ENCODE results near the gene VAV1.
"Not testable (repeated sequence)": the region's sequence is repeated elsewhere in the genome, so short reads cannot be mapped to it uniquely, and the experiment has no call there.

Gene VAV1

DNA sequence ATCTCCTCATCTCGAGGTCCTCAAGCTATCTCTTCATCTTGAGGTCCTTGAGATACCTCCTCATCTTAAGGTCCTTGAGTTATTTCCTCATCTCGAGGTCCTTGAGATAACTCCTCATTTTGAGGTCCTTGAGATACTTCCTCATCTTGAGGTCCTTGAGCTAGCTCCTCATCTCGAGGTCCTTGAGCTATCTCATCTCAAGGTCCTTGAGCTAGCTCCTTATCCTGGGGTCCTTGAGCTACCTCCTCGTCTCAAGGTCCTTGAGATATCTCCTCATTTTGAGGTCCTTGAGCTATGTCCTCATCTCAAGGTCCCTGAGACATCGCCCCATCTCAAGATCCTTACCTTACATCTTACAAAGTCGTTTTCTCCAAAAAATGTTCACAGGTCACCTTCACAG is 18.7 kb downstream of the VAV1 start:
- DNase-seq = no peak

DNA sequence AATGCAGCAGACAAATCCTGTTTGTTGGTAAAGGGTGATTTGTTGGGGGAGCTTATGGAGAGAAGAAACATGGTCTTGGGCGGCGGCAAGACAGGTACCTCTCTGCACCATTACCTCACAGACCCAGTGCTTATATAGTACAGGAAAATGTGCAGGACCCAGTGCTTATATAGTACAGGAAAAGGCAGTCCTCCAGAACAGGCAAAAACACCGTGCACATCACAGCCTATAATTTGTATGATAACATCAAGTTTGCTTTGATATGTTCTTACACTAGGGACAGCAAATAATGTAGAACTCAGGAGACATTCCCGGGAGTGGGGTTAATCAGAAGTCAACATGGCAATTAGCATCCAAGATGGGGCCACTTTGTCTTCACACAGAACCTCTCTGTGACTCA is 20.9 kb downstream of the VAV1 start:
- DNase-seq = no peak

DNA sequence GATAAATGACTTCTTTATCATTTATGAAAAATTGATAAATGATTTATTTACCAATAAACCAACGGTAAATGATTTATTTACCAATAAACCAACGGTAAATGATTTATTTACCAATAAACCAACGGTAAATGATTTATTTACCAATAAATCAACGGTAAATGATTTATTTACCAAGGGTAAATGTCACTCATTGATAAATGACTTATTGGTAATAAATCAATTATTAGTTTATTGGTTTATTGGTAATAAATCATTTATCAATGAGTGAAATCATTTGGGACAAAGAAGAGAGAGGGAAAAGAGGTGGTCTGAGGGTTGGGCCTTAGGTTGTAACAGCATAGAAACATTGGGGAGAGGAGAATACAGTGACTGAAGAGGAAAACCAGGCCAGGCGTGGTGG is 21.5 kb downstream of the VAV1 start:
- no peak for DNase-seq

DNA sequence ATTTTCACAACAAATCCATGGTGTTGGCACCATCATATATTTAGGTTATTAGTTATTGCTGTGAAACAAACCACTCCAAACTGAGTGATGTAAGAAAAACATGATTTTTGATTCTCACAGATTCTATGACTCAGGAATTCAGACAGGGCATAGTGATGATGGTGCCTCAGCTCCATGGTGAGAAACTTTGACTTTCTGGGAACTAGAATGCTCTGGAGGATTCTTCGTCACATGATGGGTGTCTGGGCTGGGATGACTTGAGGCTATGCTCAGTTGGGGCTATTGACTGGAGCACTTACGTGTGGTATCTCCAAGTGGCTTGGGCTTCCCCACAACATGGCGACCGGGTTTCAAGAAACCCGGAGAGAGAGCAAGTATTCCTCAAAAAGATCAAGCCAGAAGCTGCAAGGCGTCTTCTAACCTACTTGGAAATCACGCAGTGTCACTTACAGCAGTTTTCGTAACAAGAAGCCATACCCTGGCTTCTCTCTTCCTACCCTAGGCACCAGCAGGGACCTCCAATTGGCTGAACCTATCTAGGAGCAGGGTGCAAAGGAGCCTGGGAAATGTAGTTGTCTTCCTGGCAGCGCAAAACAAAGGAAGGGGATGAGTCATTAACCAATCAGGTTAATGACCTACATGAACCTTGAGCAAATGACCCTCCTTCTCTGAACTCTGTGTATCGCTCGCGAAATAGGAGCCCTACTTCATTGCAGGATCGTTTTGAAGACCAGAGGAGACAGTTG is 22.4 kb downstream of the VAV1 start:
- no peak for DNase-seq

DNA sequence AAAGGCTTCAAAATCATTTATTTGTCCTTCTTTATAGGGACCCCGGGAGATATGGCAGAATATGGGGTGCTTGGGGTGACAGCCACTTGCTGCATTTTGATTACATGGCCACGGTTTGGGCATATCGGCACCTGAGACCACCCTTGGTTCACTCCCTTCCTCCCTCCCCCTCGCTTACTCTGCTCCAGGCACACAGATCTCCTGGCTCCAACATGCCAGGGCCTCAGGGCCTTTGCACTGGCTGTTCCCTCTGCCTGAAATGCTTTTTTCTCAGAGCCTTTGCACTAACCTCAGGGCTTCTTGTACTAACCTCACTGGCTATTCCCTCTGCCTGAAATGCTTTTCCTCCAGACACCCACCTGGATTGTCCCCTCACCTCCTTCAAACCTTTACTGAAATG is 23.8 kb downstream of the VAV1 start:
- DNase-seq = no peak

DNA sequence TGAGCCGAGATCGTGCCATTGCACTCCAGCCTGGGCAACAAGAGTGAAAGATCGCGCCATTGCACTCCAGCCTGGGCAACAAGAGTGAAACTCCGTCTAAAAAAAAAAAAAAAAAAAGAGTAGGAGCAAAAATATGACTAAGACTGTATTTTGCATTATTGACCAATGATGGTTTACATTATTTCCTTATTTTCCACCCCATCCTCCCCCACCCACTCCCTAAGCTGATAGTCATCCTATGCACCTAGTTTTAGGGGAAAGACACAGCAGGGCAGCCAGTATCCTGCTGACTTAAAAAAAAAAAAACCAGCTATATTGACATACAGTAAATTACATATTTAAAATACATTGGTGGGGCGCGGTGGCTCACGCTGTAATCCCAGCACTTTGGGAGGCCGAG is 25.1 kb downstream of the VAV1 start:
- DNase-seq = no peak

DNA sequence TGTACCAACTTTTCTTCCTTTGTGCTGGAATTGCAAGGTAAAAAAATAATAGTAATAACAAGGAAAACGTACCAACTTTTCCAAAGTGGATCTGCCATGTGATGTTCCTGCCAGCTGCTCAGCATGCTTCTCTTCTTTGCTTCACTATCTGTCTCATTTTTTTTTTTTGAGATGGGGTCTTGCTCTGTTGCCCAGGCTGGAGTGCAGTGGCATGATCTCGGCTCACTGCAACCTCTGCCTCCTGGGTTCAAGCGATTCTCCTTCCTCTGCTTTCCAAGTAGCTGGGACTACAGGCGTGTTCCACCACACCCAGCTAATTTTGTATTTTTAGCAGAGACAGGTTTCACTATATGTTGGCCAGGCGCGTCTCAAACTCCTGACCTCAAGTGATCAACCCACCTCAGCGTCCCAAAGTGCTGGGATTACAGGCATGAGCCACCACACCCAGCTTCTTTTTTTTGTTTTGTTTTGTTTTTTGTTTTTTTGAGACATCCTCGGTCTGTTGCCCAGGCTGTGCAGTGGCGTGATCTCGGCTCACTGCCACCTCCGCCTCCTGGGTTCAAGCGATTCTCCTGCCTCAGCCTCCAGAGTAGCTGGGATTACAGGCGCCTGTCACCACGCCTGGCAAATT is 27.8 kb downstream of the VAV1 start:
- DNase-seq = not testable (repeated sequence)

DNA sequence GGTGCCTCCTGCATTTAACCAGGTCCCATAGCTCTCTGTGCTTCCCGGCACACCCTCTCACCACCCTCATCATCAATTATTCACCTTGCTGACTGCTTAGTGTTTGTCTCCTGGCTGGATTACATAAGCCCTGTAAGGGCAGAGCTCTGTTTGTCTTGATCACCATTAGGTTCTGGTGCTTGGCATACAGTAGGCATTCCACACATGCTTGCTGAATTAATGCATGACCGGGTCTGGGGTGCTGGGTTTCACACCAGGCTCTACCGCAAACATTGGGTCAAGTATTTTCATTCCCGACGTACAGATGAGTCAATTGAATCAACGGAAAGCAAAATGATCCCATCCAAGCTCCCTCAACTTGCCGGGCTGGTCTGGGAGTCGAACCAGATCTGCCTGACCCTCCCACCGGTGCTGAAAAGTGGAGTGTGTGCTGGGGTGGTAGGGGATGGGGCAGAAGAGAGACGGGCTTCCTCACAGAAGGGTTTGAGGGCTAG is 28.5 kb downstream of the VAV1 start:
- DNase-seq = no peak

DNA sequence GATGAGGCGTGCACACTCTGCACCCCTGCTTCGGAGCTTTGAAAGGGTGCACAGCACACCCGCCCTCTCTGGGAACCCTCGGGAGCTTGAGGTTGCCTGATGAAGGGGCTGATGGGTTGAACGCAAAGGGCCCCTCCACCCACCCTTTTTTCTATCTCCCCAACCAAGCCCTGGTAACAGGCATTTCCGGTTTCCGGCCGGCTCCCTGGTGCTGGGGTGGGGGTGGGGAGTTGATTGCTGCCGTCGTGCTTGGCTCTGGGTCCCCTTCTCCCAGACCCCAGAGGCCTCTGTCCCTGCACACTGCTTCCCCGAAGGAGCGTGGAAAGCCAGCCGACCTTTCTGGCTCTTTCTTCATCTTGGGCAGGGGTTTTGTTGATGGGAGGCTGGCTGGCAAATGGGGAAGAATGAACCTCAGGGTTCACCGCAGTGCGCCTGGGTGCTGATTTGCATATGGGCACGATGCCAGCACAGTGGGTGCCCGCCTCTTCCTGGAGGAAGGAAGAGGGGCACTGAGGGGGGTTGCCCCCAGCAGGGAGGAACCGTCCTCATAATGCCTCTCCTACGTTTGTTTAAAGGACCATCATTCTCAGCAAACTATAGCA is 29.1 kb downstream of the VAV1 start:
- DNase-seq = peak; percentile 73

DNA sequence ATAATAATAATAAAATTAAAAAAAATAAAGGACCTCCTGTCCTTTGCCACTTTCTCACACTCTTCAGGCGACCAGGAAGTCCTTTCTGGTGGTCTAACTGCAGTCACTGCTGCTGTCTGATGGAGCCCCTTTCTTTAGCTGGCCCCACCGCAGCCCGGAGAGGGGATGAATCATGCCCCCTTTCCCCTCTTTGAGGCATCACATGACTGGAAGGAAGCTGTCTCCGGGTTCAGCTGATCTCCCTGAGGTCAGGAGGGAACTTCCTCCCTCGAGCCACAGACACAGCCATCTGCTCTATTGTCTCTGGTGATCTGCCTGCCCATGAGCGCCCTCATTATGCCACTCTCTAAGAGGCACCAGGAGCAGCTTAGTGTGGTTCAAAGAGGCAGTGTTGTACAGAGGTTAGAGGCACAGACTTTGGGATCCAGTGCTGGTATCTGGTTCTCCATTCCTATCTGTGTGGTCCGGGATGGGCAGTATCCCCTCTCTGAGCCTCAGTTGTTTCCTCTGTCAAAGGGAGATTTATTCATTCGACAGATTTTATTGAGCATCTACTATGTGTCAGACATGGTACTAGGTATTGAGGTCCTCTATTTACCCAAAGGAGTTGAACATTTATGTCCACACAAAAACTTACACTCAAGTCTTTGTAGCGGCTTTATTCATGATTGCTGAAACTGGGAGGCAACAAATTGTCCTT is 30.0 kb downstream of the VAV1 start:
- peak; percentile 71 for DNase-seq

DNA sequence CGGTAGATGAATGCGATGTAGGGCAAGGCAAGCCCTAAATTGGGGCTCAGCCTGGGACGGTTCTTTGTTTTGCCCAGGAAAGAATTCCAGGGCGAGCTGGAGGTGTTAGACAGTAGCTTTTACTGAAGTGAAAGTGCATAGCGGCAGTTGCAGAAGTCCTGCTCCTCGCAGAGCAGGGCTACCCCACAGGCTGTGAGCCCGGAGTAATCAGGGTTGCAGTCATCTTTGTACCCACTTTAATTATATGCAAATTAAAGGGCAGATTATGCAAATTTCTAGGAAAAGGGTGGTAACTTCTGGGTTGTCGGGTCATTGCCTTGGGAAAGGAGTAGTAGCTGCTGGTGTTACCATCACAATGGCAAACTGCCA is 30.5 kb downstream of the VAV1 start:
- peak; percentile 35 for DNase-seq

DNA sequence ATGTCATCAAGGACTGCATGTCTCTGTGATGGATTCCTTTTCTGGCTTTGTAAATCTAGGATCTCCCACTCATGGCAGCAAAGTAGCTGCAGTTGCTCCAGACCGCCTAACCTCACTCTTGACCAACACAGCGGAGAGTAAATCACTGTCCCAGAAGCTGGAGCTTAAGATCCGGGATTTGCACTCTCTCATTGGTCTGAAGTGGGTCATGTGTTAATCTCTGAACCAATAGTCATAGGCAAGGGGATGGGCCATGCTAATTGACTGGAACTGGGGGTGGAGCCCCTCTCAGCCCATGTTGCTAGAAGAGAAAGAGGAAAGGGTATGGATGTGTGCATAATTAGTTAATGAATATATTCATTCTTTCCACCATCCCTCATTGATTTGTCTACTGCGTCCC is 34.0 kb downstream of the VAV1 start:
- no peak for DNase-seq

DNA sequence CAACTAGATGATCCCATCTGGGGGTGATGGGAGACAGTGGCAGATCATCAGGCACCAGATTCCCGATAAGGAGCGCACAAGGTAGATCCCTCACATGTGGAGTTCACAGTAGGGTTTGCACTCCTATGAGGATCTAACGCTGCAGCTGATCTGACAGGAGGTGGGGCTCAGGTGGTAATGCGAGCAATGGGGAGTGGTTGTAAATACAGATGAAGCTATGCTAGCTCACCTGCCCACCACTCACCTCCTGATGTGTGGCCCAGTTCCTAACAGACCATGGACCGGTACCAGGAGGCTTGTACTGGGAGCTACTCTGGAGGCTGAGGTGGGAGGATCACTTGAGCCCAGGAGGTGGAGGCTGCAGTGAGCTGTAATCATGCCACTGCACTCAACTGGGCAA is 34.8 kb downstream of the VAV1 start:
- DNase-seq = no peak

DNA sequence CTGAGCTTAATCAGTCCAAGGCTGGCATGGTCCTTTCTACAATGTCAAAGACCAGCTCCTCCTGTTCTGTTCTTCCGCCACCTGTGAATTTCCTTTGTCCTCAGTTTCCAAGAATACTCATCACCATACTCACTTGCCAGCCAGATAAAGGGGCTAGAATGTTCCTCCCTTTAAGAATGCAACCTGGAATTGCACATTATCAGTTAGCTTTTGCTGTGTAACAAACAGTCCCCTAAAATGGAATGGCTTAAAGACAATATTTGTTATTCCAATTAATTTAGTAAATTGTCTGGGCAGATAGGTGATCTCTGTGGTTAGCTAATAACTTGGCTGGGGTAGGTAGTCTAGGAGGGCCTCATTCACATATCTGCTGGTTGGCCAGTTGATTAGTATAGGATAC is 36.0 kb downstream of the VAV1 start:
- no peak for DNase-seq

DNA sequence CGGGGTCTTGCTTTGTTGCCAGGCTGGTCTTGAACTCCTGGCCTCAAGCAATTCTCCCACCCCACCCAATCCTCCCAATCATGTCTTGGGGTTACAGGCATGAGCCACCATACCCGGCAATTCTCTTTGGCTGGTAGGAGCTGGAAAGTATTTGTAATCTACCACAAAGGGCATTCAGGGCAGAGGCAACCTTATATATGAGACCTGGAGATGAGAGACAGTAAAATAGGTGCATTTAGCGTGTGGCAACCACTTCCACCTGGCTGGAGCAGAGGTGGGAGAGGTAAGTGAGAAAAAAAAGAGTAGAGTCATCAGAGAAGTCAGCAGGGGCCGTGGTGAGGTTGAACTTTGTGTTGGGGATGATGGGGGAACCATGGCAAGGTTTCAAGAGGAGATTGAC is 36.8 kb downstream of the VAV1 start:
- DNase-seq = no peak

DNA sequence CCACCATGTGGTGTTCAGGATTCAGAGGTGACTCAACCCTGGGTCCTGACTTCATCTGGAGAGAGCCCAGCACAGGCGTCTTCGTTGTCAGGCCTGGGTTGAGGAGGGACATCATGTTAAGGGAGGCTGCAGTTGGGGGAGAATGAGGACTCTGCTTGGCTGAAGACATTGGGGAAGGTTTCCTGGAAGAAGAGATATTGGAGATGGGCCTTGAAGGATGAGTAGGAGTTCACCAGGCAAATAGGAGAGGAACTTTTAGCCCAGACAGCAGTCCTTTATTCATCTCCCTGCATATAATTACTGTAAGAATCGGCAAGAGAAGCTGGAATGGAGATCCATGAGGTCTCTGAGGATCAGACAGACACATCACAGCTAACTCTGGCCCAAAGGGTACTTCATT is 38.9 kb downstream of the VAV1 start:
- no peak for DNase-seq

DNA sequence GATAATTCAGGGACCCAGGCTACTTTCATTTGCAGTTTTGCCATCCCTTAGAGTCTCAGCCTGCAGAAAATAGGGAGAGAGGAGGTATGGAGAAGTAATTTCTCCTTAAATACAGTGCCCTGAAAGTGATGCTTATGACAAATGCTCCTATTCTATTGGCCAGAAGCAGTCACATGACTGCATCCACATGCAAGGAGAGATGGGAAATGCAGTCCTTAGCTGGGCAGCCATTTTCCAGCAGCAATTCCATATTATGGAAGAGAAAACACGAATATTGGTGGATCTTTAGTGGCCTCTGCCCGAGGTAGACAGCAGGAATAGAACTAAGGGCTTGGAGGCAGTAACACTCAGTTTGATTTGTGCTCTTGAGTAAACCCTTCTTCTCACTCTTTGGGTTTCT is 39.4 kb downstream of the VAV1 start:
- no peak for DNase-seq

DNA sequence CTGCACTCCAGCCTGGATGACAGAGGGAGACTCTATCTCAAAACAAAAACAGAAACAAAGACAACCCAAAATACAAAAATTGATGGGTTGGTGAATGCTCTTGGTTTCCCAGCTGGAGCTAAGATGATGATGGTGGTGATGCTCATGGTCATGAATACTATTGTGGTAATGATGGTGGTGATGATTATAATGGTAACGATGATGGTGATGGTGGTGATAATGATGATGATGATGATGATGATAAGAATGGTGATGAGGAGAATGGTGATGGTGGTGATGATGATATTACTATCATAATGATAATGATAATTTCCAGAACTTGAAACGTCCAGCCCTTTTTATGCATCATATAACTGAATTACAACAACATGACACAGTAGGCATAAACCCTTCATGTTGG is 40.1 kb downstream of the VAV1 start:
- no peak for DNase-seq

DNA sequence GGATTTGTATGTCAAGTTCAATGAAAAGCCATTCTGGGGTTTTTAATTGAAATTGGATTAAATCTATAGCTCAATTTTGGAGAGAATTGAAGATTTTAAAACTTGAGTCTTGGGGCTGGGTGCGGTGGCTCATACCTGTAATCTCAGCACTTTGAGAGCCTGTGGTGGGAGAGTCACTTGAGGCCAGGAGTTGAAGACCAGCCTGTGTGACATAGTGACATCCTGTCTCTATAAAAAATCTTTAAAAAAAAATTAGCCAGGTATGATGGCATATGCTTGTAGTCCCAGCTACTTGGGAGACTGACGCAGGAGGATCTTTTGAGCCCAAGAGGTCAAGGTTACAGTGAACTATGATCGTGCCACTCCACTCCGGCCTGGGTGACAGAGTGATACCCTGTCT is 41.2 kb downstream of the VAV1 start:
- DNase-seq = no peak

DNA sequence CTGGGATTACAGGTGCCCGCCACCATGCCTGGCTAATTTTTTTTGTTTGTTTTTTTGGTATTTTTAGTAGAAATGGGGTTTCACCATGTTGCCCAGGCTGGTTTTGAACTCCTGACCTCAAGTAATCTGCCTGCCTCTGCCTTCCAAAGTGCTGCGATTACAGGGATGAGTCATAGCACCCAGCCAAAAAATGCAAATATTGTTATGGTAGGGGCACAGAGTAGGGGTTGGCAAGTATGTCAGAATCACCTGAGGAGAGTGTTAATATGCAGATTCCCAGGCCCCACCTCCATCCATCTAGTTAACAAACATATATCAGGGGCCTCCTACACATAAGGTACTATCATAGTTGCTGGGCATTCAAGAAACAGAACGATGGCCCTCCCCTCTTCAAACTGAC is 44.7 kb downstream of the VAV1 start:
- no peak for DNase-seq

DNA sequence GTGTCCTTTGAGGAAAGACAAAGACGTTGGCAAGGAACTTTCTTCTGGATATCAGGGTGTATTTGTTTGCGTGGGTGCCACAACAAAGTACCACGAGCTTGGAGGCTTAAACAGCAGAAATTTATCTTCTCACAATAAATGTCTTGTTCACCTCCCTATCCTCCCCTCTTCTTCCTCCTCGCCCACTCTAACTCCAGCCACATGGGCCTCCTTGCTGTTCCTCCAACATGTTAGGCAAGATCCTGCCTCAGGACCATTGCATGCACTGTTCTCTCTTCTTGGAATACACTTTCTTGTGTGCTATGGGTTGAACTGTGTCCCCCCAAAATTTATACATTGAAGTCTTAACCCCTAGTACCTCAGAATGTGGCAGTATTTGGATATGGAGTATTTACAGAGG is 45.7 kb downstream of the VAV1 start:
- no peak for DNase-seq

DNA sequence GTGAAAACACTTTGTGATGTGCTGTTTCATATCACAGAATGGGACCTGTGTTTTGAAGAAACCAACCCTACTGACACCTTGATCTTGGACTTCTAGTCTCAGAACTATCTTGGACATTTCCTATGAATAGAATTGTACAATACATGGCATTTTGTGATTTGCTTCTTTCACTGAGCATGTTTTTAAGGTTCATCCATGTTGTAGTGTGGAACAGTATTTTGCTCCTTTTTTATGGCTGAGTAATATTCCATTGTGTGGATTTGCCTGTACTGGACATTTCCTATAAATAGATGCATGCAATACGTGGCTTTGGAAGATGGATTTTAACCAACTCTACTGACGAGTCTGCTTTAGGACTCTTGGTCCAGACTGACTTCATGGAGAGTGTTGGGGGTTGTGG is 46.8 kb downstream of the VAV1 start:
- no peak for DNase-seq

DNA sequence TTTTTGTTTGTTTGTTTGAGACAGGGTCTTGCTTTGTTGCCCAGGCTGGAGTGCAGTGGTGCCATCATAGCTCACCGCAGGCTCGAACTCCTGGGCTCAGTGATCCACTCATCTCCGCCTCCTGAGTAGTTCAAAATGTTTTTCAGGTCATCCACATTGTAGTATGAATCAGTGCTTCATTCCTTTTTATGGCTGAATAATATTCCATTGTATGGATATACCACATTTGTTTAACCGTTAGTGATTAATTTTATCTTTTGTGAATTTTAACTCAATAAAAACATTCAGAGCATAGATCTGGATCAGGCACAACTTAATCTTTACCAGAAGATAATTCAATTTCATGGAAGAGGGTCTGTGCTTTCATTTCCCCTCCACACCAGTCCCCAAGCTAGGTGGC is 47.7 kb downstream of the VAV1 start:
- no peak for DNase-seq
